Left renal pelvis (tissue), 4 donors: Measurements from ENCODE around the gene WNT9A. TPM values are rescaled to one million over a fixed set of nuclear protein-coding genes. Genes with fewer than 3 reads are reported as not detected.

Experiments used
- DNase-seq, 4 donors: peaks; one replicate each; pipeline ENCODE4 v3.0.0-alpha.2; 2013; ENCODE audit warnings: low read depth in 4 of 4, low spot score in 3 of 4
- polyA plus RNA-seq, 4 donors: library from polyadenylated mRNA; unstranded; fragments of 120-200 nt; gene quantifications; one replicate each; pipeline ENCODE4 v1.2.1, GENCODE V29; 2013; ENCODE audit not compliant: insufficient read length in 4 of 4

Gene WNT9A
- polyA plus RNA-seq, 4 donors, result 1.1 to 9.3 (median 1.8) TPM

GRCh38 chr1:227900571-227901051, 47.1 kb downstream of the WNT9A start:
- no peak for DNase-seq

- no peak for DNase-seq
These were observed 47.8 kb downstream of the WNT9A start for GRCh38 chr1:227899820-227900449.

GRCh38 chr1:227899141-227899819, 48.5 kb downstream of the WNT9A start:
- DNase-seq, result no peak

- DNase-seq, result no peak
These were observed 49.1 kb downstream of the WNT9A start for GRCh38 chr1:227898502-227899140.

GRCh38 chr1:227897704-227898438, 49.9 kb downstream of the WNT9A start:
- no peak for DNase-seq

GRCh38 chr1:227896710-227897655, 50.7 kb downstream of the WNT9A start:
- no peak for DNase-seq

- DNase-seq, result no peak
These were observed 51.7 kb downstream of the WNT9A start for GRCh38 chr1:227895828-227896685.

- no peak for DNase-seq
These were observed 52.8 kb downstream of the WNT9A start for GRCh38 chr1:227894831-227895451.

GRCh38 chr1:227893949-227894721, 53.6 kb downstream of the WNT9A start:
- no peak for DNase-seq

GRCh38 chr1:227893300-227893948, 54.3 kb downstream of the WNT9A start:
- no peak for DNase-seq

GRCh38 chr1:227892489-227893299, 55.0 kb downstream of the WNT9A start:
- DNase-seq, result no peak

GRCh38 chr1:227891955-227892488, 55.7 kb downstream of the WNT9A start:
- DNase-seq, result no peak

GRCh38 chr1:227891223-227891954, 56.3 kb downstream of the WNT9A start:
- no peak for DNase-seq

- DNase-seq, result no peak
These were observed 57.1 kb downstream of the WNT9A start for GRCh38 chr1:227890451-227891222.
